ENCODE results near the gene TLL1.

The TLL1 gene

DNA sequence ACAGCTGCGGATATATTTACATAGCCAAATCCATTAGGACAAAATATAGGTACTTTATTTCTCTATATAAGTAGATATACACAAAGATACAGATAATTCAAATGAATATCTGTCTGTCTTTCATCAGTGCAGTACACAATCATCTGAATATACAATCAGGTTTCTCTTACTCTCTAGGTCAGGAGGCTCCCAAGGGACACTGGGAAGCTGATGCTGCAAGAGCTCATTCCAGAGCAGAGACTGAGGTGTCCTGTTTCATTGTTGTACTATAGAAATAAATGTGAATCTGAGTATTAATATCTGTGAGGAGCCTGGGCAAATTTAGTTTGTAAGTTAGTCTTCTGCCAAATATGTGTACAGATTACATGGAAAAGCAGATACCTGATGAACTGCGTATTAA lies 4.2 kb downstream of the TLL1 start:
- no peak overlapping the region for H3K4me3 ChIP-seq (ENCODE audit: low read depth, low read length)
- DNase-seq (ENCODE audit: low read depth): peak; percentile 86

DNA sequence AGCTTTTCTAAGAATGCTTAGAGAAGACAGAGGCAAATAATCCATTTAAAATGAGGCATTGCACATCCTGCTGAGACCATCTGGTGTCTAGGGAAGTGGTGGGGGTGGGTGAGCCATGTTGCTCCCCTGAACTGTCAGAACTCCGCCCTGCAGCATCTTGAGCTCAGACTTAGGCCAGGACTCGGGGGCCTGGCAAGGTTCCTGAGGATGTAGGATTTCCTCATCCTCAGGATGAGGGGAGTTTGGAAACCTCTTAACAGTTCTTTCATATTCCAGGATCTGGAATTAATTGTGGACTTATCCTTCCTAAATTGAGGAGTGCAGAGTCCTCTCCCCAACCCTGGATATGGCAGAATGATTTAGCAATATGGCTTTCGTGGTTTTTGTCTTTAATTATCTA lies 6.6 kb downstream of the TLL1 start:
- peak; percentile 25 for DNase-seq (ENCODE audit: low read depth)
- H3K4me3 ChIP-seq (ENCODE audit: low read depth, low read length): no peak overlapping the region

DNA sequence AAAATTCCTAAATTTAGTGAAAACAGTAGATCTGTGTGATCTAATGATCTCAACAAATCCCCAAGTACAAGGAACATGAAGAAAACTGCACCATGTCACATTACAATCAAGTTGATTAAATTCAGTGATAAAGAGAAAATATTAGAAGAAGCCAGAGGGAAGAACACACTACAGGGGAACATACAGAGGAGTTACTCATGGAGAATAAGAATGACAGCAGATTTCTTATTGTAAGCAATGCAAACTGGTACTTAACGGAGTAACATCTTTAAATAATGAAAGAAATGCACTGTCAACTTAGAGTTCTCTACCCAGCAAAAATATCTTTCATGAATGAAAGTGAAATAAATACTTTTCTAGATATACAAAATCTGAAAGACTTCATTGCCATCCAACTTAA lies 21.1 kb downstream of the TLL1 start:
- H3K4me3 ChIP-seq (ENCODE audit: low read depth, low read length): no peak overlapping the region
- DNase-seq (ENCODE audit: low read depth): no peak

DNA sequence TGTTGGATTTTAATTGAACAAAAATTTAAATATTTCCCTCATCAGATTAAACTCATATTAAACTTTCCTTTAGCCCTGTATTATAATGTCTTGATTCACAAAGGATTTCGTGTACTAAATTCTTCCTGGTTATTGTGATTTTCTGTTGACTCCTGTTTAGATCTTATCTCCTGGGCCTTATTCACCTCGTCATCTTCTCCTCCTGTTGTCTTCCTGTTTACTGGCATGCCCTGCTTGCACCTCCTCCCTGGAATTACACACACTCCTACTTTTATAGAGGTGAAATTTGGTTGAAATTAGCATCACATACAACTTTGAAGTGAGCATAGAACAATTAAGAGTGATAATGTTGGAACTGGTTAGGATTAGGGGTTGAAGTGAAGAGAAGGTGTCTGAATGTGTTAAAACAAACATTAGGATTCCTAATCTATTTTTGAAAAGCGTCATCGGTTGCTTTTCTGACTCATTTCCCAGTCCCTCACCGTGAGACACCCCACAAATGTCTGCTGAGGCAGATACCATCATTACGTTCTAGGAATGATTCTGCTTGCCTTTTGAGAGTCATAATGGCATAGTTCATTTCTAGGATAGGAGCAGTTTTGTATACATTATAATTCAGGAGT lies 32.5 kb downstream of the TLL1 start:
- DNase-seq (ENCODE audit: low read depth): no peak

DNA sequence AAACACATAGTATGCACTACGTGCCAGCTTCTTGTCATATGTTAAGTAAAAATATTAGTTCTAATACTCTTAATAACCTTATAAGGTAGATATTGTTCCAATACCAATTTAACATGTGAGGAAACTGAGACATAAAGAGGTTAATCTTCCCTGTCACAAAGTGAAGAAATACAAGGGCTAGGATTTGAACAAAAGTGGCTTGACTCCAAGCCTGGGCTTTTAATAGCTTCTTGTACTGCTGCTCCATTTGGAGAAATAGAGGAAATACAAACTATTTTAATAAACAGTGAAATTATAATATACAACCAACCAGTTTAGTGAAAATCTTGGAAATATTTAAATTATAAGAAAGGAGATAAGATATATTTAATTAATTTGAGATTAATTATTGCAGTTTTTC lies 33.2 kb downstream of the TLL1 start:
- no peak overlapping the region for H3K4me3 ChIP-seq (ENCODE audit: low read depth, low read length)
- no peak for DNase-seq (ENCODE audit: low read depth)

More for the DNA sequence above, 32.5 kb downstream of the TLL1 start:
- no peak overlapping the region for H3K4me3 ChIP-seq (ENCODE audit: low read depth, low read length)

DNA sequence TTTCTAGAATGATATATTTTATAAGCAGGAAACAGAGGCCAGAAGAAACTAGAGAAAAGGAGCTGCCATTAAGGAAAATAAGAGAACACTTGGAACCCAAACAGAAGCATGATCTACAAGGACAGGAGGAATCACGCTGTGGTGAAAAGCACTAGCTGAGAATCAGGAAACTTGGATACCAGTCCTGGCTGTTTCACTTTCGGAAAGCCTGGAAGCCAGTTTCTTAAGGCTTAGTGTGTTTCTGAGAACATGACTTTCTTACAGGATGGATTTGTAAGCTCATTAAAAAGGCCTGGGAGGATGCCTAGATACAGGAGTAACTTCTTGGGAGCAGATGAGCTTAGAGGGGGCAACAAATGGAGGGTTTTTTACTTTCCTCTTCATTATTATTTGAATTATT lies 36.9 kb downstream of the TLL1 start:
- no peak overlapping the region for H3K4me3 ChIP-seq (ENCODE audit: low read depth, low read length)
- DNase-seq (ENCODE audit: low read depth): no peak

DNA sequence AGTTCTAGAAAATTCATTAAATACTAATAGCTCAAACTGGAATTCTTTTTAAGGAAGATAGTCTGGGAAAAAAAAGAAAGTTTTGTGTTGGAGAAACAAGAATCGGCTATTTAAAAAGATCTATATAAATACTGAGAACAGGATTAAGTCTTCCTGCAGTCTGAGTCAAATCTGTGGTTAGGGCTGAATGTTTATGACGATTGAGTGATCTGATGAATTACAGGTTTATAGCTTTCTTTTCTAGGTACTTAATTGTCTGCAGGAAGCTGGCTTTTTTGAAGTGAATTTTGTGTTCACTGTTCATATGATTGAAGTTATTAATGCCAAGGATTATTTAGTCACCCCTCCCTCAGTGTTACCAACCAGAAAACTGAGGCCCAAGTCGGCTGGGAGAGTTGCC lies 42.2 kb downstream of the TLL1 start:
- no peak overlapping the region for H3K4me3 ChIP-seq (ENCODE audit: low read depth, low read length)
- DNase-seq (ENCODE audit: low read depth): no peak

DNA sequence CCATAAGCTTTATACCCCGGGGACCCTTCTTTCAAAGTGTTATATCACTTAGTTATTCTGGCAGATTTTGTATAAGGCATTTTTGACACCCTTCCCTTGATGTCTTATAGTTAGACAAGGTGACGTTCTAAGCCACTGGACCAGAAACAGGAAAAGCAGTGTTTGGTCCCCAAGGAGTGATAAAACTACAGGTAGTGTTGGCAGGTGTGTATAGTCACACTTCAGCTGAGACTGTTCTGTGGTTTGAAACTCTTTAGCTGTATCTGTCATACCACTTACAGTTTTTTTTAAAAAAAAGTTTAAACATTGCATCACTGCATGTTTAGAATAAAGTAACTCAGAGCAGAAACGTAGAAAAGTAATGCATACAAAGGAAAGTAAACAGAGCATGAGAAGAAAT lies 48.5 kb downstream of the TLL1 start:
- no peak overlapping the region for H3K4me3 ChIP-seq (ENCODE audit: low read depth, low read length)
- no peak for DNase-seq (ENCODE audit: low read depth)

DNA sequence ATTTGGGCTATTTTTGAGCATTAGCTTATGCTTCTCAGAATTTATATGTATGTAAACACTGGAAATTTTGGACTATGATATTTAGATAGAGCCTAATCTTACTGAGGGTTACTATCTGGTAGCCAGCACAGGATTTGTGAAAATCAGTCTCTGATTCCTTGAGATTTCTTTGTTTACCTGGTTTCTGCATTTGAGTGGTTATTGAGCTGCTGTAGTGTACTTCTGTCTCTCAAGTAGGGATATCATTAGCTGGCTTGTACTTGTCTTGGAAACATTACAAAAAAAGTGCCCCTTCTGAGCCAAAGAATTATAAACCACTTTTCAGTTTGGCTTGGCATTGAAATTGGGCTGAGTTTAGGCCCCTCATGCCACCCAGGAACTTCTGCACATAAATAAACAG lies 49.7 kb downstream of the TLL1 start:
- no peak for DNase-seq (ENCODE audit: low read depth)
- H3K4me3 ChIP-seq (ENCODE audit: low read depth, low read length): no peak overlapping the region

DNA sequence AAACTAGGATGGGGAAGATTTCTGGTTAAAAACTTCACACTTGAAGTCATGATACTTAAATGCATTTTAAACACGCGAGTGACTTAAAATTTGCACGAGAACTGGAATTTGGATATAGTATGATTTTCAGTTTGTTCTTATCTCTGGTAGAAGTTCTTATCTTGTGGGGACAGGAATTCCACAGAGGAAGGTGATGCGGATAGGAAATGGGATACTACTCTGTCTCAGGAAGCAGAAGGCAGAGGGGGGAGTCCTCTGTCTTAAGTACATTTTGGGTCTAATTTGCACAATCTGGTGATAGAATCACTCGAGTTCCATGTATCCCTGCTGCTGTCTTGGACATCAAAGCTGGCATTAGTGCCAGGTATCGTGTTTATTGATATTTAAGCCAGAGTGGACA lies 53.3 kb downstream of the TLL1 start:
- H3K4me3 ChIP-seq (ENCODE audit: low read depth, low read length): no peak overlapping the region
- DNase-seq (ENCODE audit: low read depth): no peak

DNA sequence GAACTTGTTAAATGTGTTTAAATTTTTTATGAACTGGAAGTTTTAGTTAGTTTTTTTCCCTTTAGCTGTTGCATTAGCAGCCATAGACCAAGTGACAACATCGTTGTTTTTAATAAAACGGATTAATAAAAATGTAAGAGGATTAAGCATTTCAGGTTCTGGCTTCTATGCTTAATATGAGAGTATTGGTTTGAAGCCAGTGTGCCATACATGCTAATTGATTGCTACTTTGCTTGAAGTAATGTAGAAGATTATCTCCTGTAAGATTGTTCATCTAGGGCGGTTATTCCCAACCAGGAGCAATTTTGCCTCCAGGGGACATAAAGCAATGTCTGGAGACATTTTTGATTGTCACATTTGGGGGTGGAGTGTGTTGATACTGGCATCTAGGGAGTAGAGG lies 54.3 kb downstream of the TLL1 start:
- no peak for DNase-seq (ENCODE audit: low read depth)
- no peak overlapping the region for H3K4me3 ChIP-seq (ENCODE audit: low read depth, low read length)

DNA sequence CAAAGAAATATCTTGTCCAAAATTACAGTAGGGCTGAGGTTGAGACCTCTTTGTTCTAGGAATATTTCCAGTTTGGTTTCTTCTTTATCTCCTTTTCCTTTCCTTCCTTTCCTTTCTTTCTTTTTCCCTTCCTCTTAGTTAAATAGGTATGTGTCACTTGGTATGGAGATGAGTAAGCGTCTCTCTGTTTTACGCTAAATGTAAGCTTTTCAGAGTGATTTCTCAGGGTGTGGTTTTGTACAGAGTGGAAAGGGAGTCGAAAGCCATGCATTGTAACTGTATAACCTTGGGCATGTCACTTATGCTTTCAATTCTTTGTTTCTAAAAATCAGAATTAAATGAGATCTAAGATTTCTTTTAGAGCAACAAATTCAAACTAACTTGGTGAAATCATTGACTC lies 54.8 kb downstream of the TLL1 start:
- no peak overlapping the region for H3K4me3 ChIP-seq (ENCODE audit: low read depth, low read length)
- no peak for DNase-seq (ENCODE audit: low read depth)

DNA sequence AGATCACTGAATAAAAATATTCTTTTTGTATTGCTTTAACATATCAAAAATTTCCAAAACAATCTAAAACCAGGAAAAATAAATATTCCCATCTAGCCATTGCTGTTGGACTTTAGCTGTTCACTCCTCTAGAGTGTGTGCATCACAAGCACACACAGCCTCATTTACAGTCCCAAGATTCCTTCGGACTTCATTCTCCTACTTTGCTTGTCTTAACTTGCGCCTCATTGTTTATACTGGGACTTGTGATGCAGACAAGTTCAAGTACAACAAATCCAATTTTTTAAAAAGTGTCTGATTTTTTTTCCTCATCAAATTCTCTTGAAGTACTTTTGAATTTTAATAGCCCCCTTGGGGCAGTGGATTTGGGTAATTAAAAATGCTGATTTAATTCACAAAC lies 55.6 kb downstream of the TLL1 start:
- H3K4me3 ChIP-seq (ENCODE audit: low read depth, low read length): no peak overlapping the region
- DNase-seq (ENCODE audit: low read depth): no peak

DNA sequence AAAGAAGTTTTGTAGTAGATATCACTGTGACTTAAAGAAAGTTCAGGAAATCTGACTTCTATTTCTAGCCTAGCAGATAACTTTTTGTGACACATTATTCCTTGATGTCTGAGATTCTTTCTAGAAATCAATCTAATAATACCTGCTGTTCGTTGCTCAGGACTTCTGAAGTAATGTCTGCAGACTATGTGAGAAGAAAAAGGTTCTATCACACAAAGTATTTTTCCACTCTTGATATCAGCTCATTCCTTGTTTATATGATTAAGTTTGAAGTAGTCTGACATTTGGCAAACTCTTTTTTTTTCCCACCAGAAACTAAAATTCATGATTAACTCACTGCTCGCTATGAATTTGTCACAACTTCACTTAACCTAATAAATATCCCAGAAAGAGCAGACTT lies 56.6 kb downstream of the TLL1 start:
- no peak overlapping the region for H3K4me3 ChIP-seq (ENCODE audit: low read depth, low read length)

DNA sequence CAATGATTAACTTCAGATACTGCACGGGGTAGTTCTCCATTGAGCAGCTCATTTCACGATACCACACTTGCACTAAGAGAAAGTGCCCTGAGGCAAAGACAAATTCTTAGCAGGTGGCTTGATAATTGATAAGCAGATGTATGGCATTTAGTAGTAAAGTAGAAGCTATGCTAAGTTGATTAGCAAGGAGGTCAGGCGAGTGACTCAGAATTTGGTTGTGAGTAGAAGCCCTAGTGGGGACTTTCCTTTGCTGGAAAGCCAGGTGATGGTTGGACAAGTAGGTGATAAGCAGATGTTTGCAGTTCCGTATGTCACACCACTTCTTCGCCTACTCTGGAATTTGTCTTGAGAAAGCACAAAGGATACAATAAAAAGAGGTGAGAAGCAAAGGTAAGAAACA lies 58.7 kb downstream of the TLL1 start:
- no peak overlapping the region for H3K4me3 ChIP-seq (ENCODE audit: low read depth, low read length)
- no peak for DNase-seq (ENCODE audit: low read depth)

More for the DNA sequence above, 56.6 kb downstream of the TLL1 start:
- no peak for DNase-seq (ENCODE audit: low read depth)

DNA sequence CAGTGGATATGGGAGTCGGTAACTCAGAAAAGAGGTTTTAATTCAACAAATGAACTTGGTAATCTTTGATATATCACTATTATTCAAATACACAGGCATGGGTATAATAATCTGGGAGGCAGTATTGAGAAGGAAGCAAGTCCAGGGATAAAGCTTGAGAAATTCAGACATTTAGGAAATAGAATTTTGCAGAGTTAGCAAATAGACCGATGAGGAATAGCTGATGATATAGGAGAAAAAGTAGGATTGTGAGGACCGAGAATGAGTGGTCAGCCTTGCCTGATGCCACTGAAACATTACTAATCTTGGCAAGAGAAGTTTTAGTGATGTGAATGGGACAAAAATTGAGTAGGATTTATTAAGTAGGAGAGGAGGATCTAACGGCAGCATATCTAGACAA lies 71.9 kb downstream of the TLL1 start:
- no peak for DNase-seq (ENCODE audit: low read depth)
- H3K4me3 ChIP-seq (ENCODE audit: low read depth, low read length): no peak overlapping the region

DNA sequence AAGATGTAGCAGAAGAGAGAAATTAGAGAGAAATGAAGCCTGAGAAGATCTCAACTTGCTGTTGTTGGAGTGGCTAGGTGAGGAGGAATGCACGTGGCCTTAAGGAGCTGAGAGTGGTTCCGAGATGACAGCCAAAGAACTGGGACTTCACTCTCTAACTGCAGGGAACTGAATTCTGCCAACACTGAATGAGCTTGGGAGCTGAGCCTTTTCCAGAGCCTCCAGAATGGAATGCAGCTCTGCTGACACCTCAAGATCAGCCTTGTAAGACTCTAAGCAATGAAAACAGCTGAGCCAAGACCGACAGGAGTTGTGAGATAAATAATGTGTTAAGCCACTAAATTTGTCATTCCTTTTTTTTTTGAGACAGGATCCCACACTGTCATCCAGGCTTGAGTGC lies 73.0 kb downstream of the TLL1 start:
- no peak overlapping the region for H3K4me3 ChIP-seq (ENCODE audit: low read depth, low read length)

DNA sequence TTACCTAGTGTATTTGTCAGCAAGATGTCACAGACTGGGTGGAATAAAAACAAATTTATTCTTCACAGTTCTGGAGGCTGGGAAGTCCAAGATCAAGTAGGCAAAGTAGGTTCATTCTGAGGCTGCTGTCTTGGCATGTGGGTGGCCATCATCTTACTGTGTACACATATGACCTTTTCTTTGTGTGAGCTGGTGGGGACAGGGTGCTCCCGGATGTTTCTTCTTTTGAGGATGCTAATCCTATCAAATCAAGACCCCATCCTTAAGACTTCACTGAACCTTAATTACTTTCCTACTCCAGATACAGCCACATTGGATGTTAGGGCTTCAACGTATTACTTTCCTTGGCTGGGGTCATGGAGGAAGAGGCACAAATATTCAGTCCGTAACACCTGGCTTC lies 74.0 kb downstream of the TLL1 start:
- no peak for DNase-seq (ENCODE audit: low read depth)
- no peak overlapping the region for H3K4me3 ChIP-seq (ENCODE audit: low read depth, low read length)

More for the DNA sequence above, 73.0 kb downstream of the TLL1 start:
- DNase-seq (ENCODE audit: low read depth): no peak

DNA sequence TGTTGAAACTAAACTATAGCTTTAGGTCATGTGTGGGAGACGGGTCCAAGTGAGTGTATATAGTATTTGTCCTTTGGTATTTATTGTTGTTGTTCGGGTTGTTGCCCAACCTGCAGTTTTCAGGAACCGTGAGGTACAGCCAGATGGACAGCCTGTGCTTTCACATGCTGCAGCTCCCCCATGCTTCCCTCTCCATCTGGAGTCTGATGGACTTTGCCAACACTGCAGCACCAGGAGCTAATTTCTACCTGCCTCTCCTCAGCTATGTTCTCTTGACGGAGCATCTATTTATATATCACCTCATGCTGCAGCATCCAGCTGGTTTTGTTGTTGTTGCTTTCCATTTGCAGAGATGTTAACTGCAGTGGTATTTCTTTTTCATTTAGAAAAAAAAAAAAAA lies 80.1 kb downstream of the TLL1 start:
- no peak overlapping the region for H3K4me3 ChIP-seq (ENCODE audit: low read depth, low read length)
- DNase-seq (ENCODE audit: low read depth): no peak

DNA sequence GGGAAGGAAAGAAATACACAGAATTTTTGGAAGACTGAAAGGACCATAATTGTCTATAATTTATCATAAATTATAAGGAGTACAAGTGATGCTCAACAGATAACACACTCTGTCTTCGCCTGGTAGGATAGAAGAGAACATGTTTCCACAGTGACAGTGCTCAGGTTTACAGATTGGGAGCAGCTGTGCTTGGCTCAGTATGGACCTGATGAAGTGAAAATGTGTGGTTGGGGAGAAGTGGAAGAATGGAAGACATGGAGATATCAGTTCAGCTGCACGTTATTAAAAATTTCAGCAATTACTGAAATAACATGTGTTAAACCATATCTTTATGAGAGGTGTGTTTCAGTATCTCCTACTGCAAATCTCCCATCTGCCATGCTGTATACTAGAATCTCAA lies 90.6 kb downstream of the TLL1 start:
- no peak for DNase-seq (ENCODE audit: low read depth)
- H3K4me3 ChIP-seq (ENCODE audit: low read depth, low read length): no peak overlapping the region

DNA sequence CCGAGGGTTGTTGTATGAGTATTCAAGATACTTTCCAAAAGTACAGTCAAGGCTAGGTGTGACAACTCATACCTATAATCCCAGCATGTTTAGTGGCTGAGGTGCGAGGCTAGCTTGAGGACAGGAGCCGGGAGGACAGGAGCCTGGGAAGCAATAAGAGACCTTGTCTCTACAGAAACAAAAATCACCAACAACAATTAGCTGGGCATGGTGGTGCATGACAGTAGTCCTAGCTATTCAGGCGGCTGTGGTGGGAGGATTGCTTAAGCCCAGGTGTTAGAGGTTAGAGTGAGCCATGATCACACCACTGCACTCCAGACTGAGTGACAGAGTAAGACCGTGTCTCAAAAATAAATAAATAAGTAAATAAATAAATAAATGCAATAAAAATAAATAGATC lies 91.6 kb downstream of the TLL1 start:
- DNase-seq (ENCODE audit: low read depth): no peak
- H3K4me3 ChIP-seq (ENCODE audit: low read depth, low read length): no peak overlapping the region

DNA sequence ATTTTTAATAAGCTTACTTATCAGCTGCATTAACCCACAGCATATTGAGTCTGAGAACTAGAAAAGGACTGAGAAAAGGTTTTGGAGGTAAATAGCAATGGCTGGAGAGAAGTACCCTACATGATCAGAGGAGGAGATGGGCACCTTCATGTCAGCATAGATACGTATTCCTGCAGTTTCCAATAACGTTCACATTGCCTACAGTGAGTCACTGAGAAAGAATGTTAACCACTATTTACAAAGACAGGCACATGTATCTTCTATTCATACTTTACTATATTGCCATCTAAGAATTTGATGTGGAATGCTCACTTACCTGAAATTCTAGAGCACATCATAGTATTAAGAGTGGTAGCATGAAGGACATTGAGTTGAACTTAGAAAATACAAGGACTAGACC lies 92.5 kb downstream of the TLL1 start:
- no peak overlapping the region for H3K4me3 ChIP-seq (ENCODE audit: low read depth, low read length)

More for the DNA sequence above, 92.5 kb downstream of the TLL1 start:
- DNase-seq (ENCODE audit: low read depth): no peak

Measured in skeletal muscle cell (primary cell).